ENCODE data around the gene KCTD1. TPM values are rescaled to one million over a fixed set of nuclear protein-coding genes. Genes with fewer than 3 reads are reported as not detected.

Gene KCTD1
- total and polyA plus RNA-seq, 2 of the 8 experiments (the other 6 are each of a cell fraction or from before 2014, with no cell fraction given): 7.7 to 14.0 TPM

DNA sequence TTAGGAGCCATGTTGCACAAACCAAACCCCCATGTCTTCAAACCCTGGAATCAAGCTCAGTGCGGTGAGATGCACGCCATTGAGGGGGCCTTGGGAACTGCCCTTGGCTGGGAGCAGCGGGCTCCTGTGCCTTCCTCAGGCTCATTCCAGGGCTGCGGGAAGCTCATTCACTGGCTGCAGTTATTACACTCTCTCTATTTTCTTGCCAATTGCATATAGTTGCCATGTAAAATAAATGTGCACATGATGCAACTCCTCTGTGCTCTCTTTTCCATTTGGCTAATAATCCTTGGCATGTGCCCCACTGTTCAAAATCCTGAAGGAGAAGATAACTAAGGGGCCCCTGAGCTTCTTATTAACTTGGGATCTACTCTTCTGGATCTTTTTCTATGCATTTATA, 74.7 kb downstream of the KCTD1 start (continued):
- TF ChIP-seq POU5F1 (IDR thresholded peaks at IDR 0.05; ENCODE audit: low read depth, low read length): no peak
- TF ChIP-seq RAD21 (IDR thresholded peaks at IDR 0.05 in 1 of 2, conservative IDR thresholded peaks at IDR 0.05 in 1 of 2; ENCODE audit: low read depth in 2 of 2, low read length in 2 of 2): no peak
- no peak for TF ChIP-seq SP4 (IDR thresholded peaks at IDR 0.05; ENCODE audit: low read length)
- no peak for TF ChIP-seq RXRA (IDR thresholded peaks at IDR 0.05; ENCODE audit: insufficient read depth, low read depth, low read length)
- TF ChIP-seq SIX5 (IDR thresholded peaks at IDR 0.05; ENCODE audit: low read depth, low read length): no peak
- no peak for TF ChIP-seq CEBPB (IDR thresholded peaks at IDR 0.05; ENCODE audit: low read depth, low read length)
- no peak for TF ChIP-seq CHD1 (IDR thresholded peaks at IDR 0.05; ENCODE audit: low read depth, low read length)
- no peak for TF ChIP-seq CBX5 (IDR thresholded peaks at IDR 0.05; ENCODE audit: low read depth, low read length)

All from H1 (cell line).